Endothelial cell of umbilical vein (primary cell): ENCODE measurements around the gene RBAK.

Experiments
- EZH2 ChIP-seq: IDR thresholded peaks from 2 replicates; pipeline ENCODE4 v1.6.1; 2012; ENCODE audit warnings: borderline replicate concordance, low read depth, mild to moderate bottlenecking, moderate library complexity, low read length, inconsistent platforms; ENCODE audit not compliant: severe bottlenecking
- FOS ChIP-seq: IDR thresholded peaks from 2 replicates; pipeline ENCODE4 v1.6.1; 2011; ENCODE audit warnings: mild to moderate bottlenecking, low read length, moderate library complexity, borderline replicate concordance; ENCODE audit not compliant: insufficient read depth
- JUN ChIP-seq: IDR thresholded peaks from 2 replicates; pipeline ENCODE4 v1.6.1; 2011; ENCODE audit warnings: borderline replicate concordance, low read depth; ENCODE audit not compliant: insufficient read length, insufficient read depth
- MYC ChIP-seq: IDR thresholded peaks from one replicate; pipeline ENCODE4 v1.6.1; 2011; ENCODE audit warnings: mild to moderate bottlenecking, low read depth, low read length
- POLR2A ChIP-seq: IDR thresholded peaks from 2 replicates; pipeline ENCODE4 v1.6.1; 2012; ENCODE audit warnings: low read depth, mild to moderate bottlenecking, control low read depth, low read length
- POLR2AphosphoS5 ChIP-seq: IDR thresholded peaks from 2 replicates; pipeline ENCODE4 v1.6.1; 2012; ENCODE audit warnings: low read depth, mild to moderate bottlenecking, control low read depth, low read length, moderate library complexity; ENCODE audit not compliant: insufficient read depth
- TF ChIP-seq, protein P1 (sequence below), 2 donors: IDR thresholded peaks; 1 replicate in 1 of 2; 2 replicates in 1 of 2; pipeline ENCODE4 v1.5.1; 2011; ENCODE audit warnings: low read length in 2 of 2, mild to moderate bottlenecking in 2 of 2, moderate library complexity in 2 of 2, control low read depth in 1 of 2, inconsistent platforms in 1 of 2, low read depth in 1 of 2; ENCODE audit not compliant: insufficient read depth in 1 of 2; ENCODE audit errors: extremely low read depth in 1 of 2
- TF ChIP-seq, protein P2 (sequence below): IDR thresholded peaks from 2 replicates; pipeline ENCODE4 v1.6.1; 2011; ENCODE audit not compliant: insufficient read depth, insufficient read length

DNA sequence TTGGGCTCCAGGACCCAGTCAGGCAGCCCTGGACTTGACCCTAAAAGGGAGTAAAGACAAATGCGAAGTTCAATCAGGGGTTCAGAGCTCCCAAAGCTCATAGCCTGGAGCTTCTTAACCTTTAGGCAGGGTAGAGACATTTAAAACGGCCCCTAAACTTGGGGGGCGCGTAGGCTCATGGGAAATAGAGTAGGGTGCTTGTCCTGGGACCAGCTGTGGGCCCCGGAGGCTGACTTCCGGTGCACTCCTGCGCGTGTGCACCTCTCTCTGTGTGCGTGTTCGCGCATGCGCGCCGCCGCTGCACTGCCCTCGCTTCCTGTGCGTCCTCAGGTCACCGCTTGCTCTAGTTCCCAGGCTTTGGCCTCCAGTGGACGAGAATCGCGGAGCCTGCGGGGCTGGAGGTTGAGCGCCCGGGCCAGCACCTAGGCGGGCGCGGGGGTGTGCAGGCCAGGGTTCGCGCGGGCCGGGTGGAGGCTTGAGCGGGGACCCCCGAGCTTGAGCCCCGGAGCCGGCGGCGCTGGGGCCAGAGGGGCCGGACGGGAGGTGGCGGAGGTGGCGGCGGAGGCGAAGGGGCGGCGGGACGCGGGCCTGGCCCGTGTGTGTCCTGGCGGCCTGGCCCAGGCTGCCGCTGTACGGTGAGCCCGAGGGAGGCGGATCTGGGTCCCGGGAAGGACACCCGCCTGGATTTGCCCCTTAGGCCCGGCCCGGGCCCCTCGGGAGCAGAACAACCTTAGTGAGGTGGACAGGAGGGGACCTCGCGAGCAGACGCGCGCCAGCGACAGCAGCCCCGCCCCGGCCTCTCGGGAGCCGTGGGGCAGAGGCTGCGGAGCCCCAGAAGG lies at the start of gene RBAK:
- TF ChIP-seq EZH2 (no peak), POLR2A (peak; percentile 84), POLR2AphosphoS5 (peak; percentile 70), JUN (no peak), MYC (no peak), FOS (no peak)
- TF ChIP-seq, protein P1, sequence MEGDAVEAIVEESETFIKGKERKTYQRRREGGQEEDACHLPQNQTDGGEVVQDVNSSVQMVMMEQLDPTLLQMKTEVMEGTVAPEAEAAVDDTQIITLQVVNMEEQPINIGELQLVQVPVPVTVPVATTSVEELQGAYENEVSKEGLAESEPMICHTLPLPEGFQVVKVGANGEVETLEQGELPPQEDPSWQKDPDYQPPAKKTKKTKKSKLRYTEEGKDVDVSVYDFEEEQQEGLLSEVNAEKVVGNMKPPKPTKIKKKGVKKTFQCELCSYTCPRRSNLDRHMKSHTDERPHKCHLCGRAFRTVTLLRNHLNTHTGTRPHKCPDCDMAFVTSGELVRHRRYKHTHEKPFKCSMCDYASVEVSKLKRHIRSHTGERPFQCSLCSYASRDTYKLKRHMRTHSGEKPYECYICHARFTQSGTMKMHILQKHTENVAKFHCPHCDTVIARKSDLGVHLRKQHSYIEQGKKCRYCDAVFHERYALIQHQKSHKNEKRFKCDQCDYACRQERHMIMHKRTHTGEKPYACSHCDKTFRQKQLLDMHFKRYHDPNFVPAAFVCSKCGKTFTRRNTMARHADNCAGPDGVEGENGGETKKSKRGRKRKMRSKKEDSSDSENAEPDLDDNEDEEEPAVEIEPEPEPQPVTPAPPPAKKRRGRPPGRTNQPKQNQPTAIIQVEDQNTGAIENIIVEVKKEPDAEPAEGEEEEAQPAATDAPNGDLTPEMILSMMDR (IDR thresholded peaks at IDR 0.05; ENCODE audit: extremely low read depth in 1 of 2, insufficient read depth in 1 of 2, low read depth in 1 of 2, low read length in 2 of 2) = no peak
- TF ChIP-seq, protein P2, sequence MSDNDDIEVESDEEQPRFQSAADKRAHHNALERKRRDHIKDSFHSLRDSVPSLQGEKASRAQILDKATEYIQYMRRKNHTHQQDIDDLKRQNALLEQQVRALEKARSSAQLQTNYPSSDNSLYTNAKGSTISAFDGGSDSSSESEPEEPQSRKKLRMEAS = no peak
